ENCODE measurements around the gene MYO5C.

The MYO5C gene

GRCh38 chr15:52164631-52165265, 130.9 kb downstream of the MYO5C start:
- H3K4me3 ChIP-seq (ENCODE audit: low read depth, low read length) = no peak overlapping the region
- TF ChIP-seq, protein P1, sequence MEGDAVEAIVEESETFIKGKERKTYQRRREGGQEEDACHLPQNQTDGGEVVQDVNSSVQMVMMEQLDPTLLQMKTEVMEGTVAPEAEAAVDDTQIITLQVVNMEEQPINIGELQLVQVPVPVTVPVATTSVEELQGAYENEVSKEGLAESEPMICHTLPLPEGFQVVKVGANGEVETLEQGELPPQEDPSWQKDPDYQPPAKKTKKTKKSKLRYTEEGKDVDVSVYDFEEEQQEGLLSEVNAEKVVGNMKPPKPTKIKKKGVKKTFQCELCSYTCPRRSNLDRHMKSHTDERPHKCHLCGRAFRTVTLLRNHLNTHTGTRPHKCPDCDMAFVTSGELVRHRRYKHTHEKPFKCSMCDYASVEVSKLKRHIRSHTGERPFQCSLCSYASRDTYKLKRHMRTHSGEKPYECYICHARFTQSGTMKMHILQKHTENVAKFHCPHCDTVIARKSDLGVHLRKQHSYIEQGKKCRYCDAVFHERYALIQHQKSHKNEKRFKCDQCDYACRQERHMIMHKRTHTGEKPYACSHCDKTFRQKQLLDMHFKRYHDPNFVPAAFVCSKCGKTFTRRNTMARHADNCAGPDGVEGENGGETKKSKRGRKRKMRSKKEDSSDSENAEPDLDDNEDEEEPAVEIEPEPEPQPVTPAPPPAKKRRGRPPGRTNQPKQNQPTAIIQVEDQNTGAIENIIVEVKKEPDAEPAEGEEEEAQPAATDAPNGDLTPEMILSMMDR (IDR thresholded peaks at IDR 0.05; ENCODE audit: low read depth, low read length, missing control alignments) = no peak
- no peak for DNase-seq (ENCODE audit: low read depth)
- in situ Hi-C loops (cut with HindIII; ENCODE audit: low sequenced_read_pairs) = no loop called here

DNA sequence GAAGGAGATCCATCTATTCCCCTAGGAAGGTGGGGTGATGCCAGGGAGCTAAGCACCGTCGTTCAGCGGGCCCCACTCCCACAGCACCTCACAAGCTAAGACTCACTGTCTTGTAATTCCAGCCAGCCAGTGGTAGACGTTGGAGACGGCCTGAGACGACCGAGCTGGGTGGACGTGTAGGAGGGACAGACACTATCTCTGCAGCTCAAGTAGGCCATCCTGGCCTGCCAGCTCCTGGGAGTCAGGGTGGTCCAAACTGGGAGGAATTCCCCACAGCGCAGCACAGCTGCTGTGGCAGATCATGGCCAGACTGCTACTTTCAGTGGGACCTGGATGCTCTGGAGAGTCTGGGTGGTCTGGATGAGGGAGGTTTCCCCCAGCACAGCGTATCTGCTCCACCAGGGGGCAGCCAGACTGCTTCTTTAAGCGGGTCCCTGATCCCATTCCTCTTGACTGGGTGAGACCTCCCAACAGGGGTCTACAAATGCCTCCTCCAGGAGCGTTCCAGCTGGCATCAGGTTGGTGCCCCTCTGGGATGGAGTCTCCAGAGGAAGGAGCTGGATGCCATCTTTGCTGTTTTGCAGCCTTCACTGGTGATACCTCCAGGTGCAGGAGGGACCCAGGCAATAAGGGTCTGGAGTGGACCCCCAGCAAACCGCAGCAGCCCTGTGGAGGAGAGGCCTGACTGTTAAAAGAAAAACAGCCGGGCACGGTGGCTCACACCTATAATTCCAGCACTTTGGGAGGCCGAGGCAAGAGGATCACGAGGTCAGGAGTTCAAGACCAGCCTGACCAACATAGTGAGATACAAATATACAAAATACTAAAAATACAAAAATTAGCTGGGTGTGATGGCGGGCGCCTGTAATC, 132.0 kb downstream of the MYO5C start:
- H3K4me3 ChIP-seq (ENCODE audit: low read depth, low read length) = no peak overlapping the region
- in situ Hi-C loops (cut with HindIII; ENCODE audit: low sequenced_read_pairs) = no loop called here
- TF ChIP-seq, protein P1 (IDR thresholded peaks at IDR 0.05; ENCODE audit: low read depth, low read length, missing control alignments) = no peak
- no peak for DNase-seq (ENCODE audit: low read depth)

DNA sequence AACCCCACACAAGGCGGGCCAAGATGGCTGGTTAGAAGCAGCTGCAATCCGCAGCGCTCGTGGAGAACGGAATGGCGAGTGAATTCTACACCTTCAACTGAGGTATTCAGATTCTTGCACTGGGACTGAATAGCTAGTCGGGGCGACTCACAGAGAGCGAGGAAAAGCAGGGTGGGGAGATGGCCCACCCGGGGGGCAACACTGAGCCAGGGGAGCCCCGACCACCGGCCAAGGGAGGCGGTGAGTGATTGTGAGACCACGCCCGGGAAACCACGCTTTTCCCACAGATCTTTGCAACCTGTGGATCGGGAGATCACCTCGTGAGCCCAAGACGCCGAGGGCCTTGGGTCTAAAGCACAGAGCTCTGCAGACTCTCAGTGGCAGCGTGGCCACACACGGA, 132.7 kb downstream of the MYO5C start:
- DNase-seq (ENCODE audit: low read depth) = no peak
- in situ Hi-C loops (cut with HindIII; ENCODE audit: low sequenced_read_pairs) = no loop called here
- TF ChIP-seq, protein P1 (IDR thresholded peaks at IDR 0.05; ENCODE audit: low read depth, low read length, missing control alignments) = no peak
- H3K4me3 ChIP-seq (ENCODE audit: low read depth, low read length) = no peak overlapping the region

DNA sequence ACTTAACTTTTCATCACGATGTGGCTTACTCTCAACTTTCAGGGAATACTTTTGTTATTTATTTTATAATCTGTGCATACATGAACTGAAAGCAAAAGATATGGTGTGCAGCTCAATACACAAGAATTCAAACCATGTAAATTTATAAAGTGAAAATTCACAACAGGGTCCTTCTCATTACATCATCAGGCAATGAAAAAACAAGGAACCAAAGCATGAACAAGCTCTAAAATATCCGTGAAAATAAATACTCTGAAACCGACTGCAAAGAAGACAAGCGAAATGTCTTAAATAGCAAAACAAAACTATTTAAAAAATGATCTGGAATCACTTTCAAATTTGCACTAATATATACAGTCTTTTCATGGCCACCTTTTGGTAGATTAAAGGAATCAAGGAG, 133.3 kb downstream of the MYO5C start:
- no peak overlapping the region for H3K4me3 ChIP-seq (ENCODE audit: low read depth, low read length)
- TF ChIP-seq, protein P1 (IDR thresholded peaks at IDR 0.05; ENCODE audit: low read depth, low read length, missing control alignments) = no peak
- in situ Hi-C loops (cut with HindIII; ENCODE audit: low sequenced_read_pairs) = no loop called here
- no peak for DNase-seq (ENCODE audit: low read depth)

DNA sequence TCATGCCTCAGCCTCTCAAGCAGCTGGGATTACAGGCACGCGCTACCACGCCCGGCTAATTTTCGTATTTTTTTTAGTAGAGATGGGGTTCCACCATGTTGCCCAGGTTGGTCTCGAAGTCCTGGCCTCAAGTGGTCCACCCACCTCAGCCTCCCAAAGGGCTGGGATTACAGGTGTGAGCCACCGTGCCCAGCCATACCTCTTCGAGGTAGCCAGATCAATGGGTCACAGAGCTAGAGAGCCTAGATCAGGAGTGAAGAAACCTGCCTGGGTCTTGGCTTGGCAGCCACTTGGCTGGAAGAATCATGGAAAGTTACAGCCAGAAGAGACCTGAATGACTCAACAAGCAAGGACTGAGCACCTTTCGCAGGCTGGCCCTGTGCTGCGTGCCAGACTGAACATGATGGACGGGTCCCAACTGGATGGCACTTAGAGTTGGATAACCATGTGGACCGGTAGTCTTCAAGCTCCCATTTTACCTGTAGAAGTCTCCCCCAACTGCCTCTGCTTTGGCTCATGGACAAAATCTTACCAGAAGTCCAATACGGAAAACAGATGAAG, 134.1 kb downstream of the MYO5C start:
- in situ Hi-C loops (cut with HindIII; ENCODE audit: low sequenced_read_pairs) = no loop called here
- TF ChIP-seq, protein P1 (IDR thresholded peaks at IDR 0.05; ENCODE audit: low read depth, low read length, missing control alignments) = no peak
- no peak for DNase-seq (ENCODE audit: low read depth)
- no peak overlapping the region for H3K4me3 ChIP-seq (ENCODE audit: low read depth, low read length)

DNA sequence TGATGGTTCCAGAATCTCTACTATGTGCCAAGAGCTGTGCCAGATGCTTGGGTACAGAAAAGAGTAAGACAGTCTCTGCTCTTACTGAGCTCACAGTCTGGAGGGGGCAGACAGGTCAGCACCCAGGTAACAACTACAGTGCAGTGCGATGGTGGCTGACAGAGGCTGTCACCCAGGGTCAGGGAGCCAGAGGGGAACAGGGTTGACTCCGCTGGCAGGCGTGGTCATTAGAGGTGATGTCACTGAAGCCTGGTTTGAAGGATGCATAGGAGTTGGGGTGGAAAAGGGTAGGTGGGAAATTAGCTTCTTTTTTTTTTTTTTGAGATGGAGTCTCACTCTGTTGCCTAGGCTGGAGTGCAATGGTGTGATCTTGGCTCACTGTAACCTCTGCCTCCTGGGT, 136.0 kb downstream of the MYO5C start:
- in situ Hi-C loops (cut with HindIII; ENCODE audit: low sequenced_read_pairs) = no loop called here
- DNase-seq (ENCODE audit: low read depth) = no peak
- no peak overlapping the region for H3K4me3 ChIP-seq (ENCODE audit: low read depth, low read length)
- TF ChIP-seq, protein P1 (IDR thresholded peaks at IDR 0.05; ENCODE audit: low read depth, low read length, missing control alignments) = no peak

Measured in astrocyte of the cerebellum (primary cell).